Measurements from ENCODE around the gene CYP26B1.

- TF ChIP-seq NBN (IDR thresholded peaks at IDR 0.05; ENCODE audit: low read depth) (no peak), NCOR1 (IDR thresholded peaks at IDR 0.05) (no peak), POLR2A (conservative IDR thresholded peaks at IDR 0.05) (no peak), ZNF764 (CRISPR knock-in tag; IDR thresholded peaks at IDR 0.05; ENCODE audit: low read depth) (no peak), SMAD1 (IDR thresholded peaks at IDR 0.05; ENCODE audit: low read depth, low read length, partially characterized antibody) (no peak), TAF1 (IDR thresholded peaks at IDR 0.05; ENCODE audit: control insufficient read depth, extremely low read depth, insufficient read depth, low read length, severe bottlenecking) (no peak), ZC3H11A (IDR thresholded peaks at IDR 0.05; ENCODE audit: low read depth, low read length) (no peak)
- TF ChIP-seq, protein P1, sequence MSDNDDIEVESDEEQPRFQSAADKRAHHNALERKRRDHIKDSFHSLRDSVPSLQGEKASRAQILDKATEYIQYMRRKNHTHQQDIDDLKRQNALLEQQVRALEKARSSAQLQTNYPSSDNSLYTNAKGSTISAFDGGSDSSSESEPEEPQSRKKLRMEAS (CRISPR knock-in tag; IDR thresholded peaks at IDR 0.05) = no peak
These were observed 34.0 kb upstream of the CYP26B1 start for GRCh38 chr2:72181616-72182015.
